PC-9 (cell line): ENCODE results near the gene MMP20. TPM values are rescaled to one million over a fixed set of nuclear protein-coding genes. Genes with fewer than 3 reads are reported as not detected.

Experiments used
- BruUV-seq: library from RNA; stranded (reverse); fragments of 400-500 nt; replicated peaks from 2 replicates; lab custom pipeline; 2021; lab: Mats Ljungman, UMichigan
- CTCF ChIA-PET: fragments of 300-600 bp; sonication (Branson Sonifier 250); formaldehyde crosslinking; loops from one replicate; lab custom pipeline; 2022; ENCODE audit warnings: antibody characterized with exemption; lab: Charles Lee
- POLR2A ChIA-PET: fragments of 300-600 bp; sonication (Branson Sonifier 250); formaldehyde crosslinking; loops from one replicate; lab custom pipeline; 2022; ENCODE audit warnings: antibody characterized with exemption; ENCODE audit not compliant: unreplicated experiment; lab: Charles Lee
- DNase-seq, 2 experiments: peaks; one replicate each; pipeline versions ENCODE4 v3.0.0 to v3.0.0-alpha.2; 2015 to 2022; ENCODE audit warnings: mixed read lengths in 1 of 2
- H2AFZ ChIP-seq: fragments of 200-600 bp; sonication (generic); 2 replicates; pipeline ENCODE4 v1.8.1; 2017; ENCODE audit warnings: antibody characterized with exemption
- H3F3A ChIP-seq: fragments of 200-600 bp; sonication (generic); 2 replicates; pipeline ENCODE4 v1.8.1; 2017; ENCODE audit warnings: antibody characterized with exemption, mild to moderate bottlenecking, low read depth; ENCODE audit not compliant: insufficient read depth
- H3K27ac ChIP-seq: fragments of 200-600 bp; sonication (generic); 2 replicates; pipeline ENCODE4 v1.6.1; 2016; ENCODE audit warnings: mixed run types
- H3K27me3 ChIP-seq: fragments of 200-600 bp; sonication (generic); 2 replicates; pipeline ENCODE4 v1.6.1; 2016; ENCODE audit warnings: low read depth, mixed run types; ENCODE audit not compliant: insufficient read depth
- H3K36me3 ChIP-seq: fragments of 200-600 bp; sonication (generic); 2 replicates; pipeline ENCODE4 v1.6.1; 2016; ENCODE audit warnings: low read depth, mixed run types
- H3K4me1 ChIP-seq: fragments of 200-600 bp; sonication (generic); replicated peaks from 2 replicates; pipeline ENCODE4 v1.6.1; 2016; ENCODE audit warnings: mixed run types; ENCODE audit not compliant: insufficient read depth
- H3K4me2 ChIP-seq: fragments of 200-600 bp; sonication (generic); 2 replicates; pipeline ENCODE4 v1.6.1; 2017; ENCODE audit warnings: mixed run types
- H3K4me3 ChIP-seq: fragments of 200-600 bp; sonication (generic); 2 replicates; pipeline ENCODE4 v1.6.1; 2016; ENCODE audit warnings: mixed run types
- H3K79me2 ChIP-seq: fragments of 200-600 bp; sonication (generic); 2 replicates; pipeline ENCODE4 v1.6.1; 2017; ENCODE audit warnings: low read depth, mixed run types
- H3K9me2 ChIP-seq: fragments of 200-600 bp; sonication (generic); 2 replicates; pipeline ENCODE4 v1.8.1; 2017; ENCODE audit warnings: mild to moderate bottlenecking; ENCODE audit not compliant: insufficient read depth
- H3K9me3 ChIP-seq: fragments of 200-600 bp; sonication (generic); 2 replicates; pipeline ENCODE4 v1.8.1; 2016; ENCODE audit warnings: low read depth; ENCODE audit not compliant: insufficient read depth
- H4K20me1 ChIP-seq: fragments of 200-600 bp; sonication (generic); 2 replicates; pipeline ENCODE4 v1.8.1; 2017; ENCODE audit not compliant: insufficient read depth
- EZH2 ChIP-seq: fragments of 200-600 bp; sonication (generic); IDR thresholded peaks from 2 replicates; pipeline ENCODE4 v1.8.0; 2017; ENCODE audit warnings: antibody characterized with exemption, low read depth
- intact Hi-C: fragments of 100-400 bp; cut with micrococcal nuclease; formaldehyde crosslinking; loops from one replicate; pipeline ENCODE4 v1.10.0; 2022; ENCODE audit not compliant: unreplicated experiment
- total RNA-seq: library from RNA; stranded (reverse); gene quantifications from 2 replicates; pipeline ENCODE4 v1.2.3, GENCODE V29; 2021
- TF ChIP-seq, protein P1 (sequence below): fragments of 200-600 bp; sonication (generic); conservative IDR thresholded peaks from 2 replicates; pipeline ENCODE4 v1.6.1; 2017; ENCODE audit warnings: mixed run types, antibody characterized with exemption, mild to moderate bottlenecking, moderate library complexity

Gene MMP20
- total RNA-seq, 1 experiment from 2014 or later, result not detected

GRCh38 chr11:102544594-102544993, 80.5 kb downstream of the MMP20 start:
- no peaks in the 10 kb centered on the region for H3K79me2 ChIP-seq
- H3K4me1 ChIP-seq, result peaks cover 17% of the 10 kb centered on the region
- intact Hi-C loops, result no loop called here
- DNase-seq, result no peak
- no peak overlapping the region for H3K4me3 ChIP-seq
- ChIA-PET CTCF (no interaction called here), POLR2A (interaction anchor here (0.6 kb wide), 2 partner anchors 19 to 495 kb away, joined by 3 to 4 read pairs; no protein-coding TSS in a partner anchor)
- no peaks in the 10 kb centered on the region for H4K20me1 ChIP-seq
- no peak for TF ChIP-seq EZH2
- TF ChIP-seq, protein P1, sequence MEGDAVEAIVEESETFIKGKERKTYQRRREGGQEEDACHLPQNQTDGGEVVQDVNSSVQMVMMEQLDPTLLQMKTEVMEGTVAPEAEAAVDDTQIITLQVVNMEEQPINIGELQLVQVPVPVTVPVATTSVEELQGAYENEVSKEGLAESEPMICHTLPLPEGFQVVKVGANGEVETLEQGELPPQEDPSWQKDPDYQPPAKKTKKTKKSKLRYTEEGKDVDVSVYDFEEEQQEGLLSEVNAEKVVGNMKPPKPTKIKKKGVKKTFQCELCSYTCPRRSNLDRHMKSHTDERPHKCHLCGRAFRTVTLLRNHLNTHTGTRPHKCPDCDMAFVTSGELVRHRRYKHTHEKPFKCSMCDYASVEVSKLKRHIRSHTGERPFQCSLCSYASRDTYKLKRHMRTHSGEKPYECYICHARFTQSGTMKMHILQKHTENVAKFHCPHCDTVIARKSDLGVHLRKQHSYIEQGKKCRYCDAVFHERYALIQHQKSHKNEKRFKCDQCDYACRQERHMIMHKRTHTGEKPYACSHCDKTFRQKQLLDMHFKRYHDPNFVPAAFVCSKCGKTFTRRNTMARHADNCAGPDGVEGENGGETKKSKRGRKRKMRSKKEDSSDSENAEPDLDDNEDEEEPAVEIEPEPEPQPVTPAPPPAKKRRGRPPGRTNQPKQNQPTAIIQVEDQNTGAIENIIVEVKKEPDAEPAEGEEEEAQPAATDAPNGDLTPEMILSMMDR, result no peak
- H3K9me2 ChIP-seq, result no peaks in the 10 kb centered on the region
- no peaks in the 10 kb centered on the region for H3K27me3 ChIP-seq
- no peak overlapping the region for H2AFZ ChIP-seq
- 0 out of 2 replicates have a peak overlapping the region, but pooled peaks have one; percentile 39 for H3K27ac ChIP-seq
- H3K4me2 ChIP-seq, result no peak overlapping the region
- peaks cover 4% of the 10 kb centered on the region; the same call in 1 of the 2 replicates for H3K9me3 ChIP-seq
- no TSS peak for BruUV-seq
- H3F3A ChIP-seq, result peaks cover 9% of the 10 kb centered on the region; the same call in 1 of the 2 replicates
- no peaks in the 10 kb centered on the region for H3K36me3 ChIP-seq

- Histone ChIP-seq H3K4me1 (no peaks in the 10 kb centered on the region), H3K79me2 (no peaks in the 10 kb centered on the region), H3F3A (no peaks in the 10 kb centered on the region), H3K4me3 (no peak overlapping the region), H3K9me2 (no peaks in the 10 kb centered on the region), H3K27me3 (no peaks in the 10 kb centered on the region), H3K9me3 (peaks cover 4% of the 10 kb centered on the region; the same call in 1 of the 2 replicates), H2AFZ (no peak overlapping the region), H4K20me1 (no peaks in the 10 kb centered on the region), H3K27ac (no peak overlapping the region), H3K36me3 (no peaks in the 10 kb centered on the region), H3K4me2 (no peak overlapping the region)
- ChIA-PET CTCF (no interaction called here), POLR2A (no interaction called here)
- DNase-seq, result no peak
- no TSS peak for BruUV-seq
- no peak for TF ChIP-seq EZH2
- TF ChIP-seq, protein P1, result no peak
- intact Hi-C loops, result no loop called here
Observed at GRCh38 chr11:102539567-102539966, 85.6 kb downstream of the MMP20 start.

DNA sequence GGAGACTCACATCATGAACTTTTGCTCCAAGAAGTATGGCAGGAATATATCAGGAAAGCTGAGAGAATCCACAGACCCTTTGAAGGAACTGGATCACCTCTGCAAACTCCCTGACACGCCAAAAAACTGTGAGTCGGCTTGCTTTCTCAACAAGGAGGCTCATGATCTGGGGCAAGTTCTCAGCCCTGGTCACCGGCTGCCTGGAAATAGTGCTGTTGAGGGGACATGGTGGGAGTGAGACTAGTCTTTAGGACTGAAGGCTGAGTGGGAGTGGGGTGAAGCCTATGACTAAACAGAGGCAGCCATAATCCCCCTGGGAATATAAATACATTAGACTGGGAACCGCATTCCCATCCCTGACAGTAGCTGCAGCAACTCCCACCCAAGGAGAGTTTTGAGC, 86.2 kb downstream of the MMP20 start:
- Histone ChIP-seq H3K36me3 (no peaks in the 10 kb centered on the region), H3K4me1 (no peaks in the 10 kb centered on the region), H3K27me3 (no peaks in the 10 kb centered on the region), H3K9me3 (peaks cover 4% of the 10 kb centered on the region; the same call in 1 of the 2 replicates), H4K20me1 (no peaks in the 10 kb centered on the region), H3K4me2 (no peak overlapping the region), H3K9me2 (no peaks in the 10 kb centered on the region), H3K79me2 (no peaks in the 10 kb centered on the region), H3K27ac (no peak overlapping the region), H3K4me3 (no peak overlapping the region), H3F3A (no peaks in the 10 kb centered on the region), H2AFZ (no peak overlapping the region)
- no peak for DNase-seq
- no TSS peak for BruUV-seq
- TF ChIP-seq EZH2, result no peak
- TF ChIP-seq, protein P1, result no peak
- intact Hi-C loops, result no loop called here
- CTCF ChIA-PET, result no interaction called here
- POLR2A ChIA-PET, result no interaction called here
